Measurements from ENCODE around the gene UNC119B. TPM values are rescaled to one million over a fixed set of nuclear protein-coding genes. Genes with fewer than 3 reads are reported as not detected.
A peak's percentile ranks its signal among the peaks of the same experiment; 100 is the strongest.

Gene UNC119B
- total RNA-seq, 3 donors from 2014 or later = 19.2 to 24.0 (median 22.0) TPM

GRCh38 chr12:120760349-120761254 lies 50.3 kb downstream of the UNC119B start:
- Histone ChIP-seq H3K9me3 (no peaks in the 10 kb centered on the region), H3K36me3 (no peaks in the 10 kb centered on the region), H3K27ac (peak overlapping the region; percentile 54 to 73), H3K4me3 (no peak overlapping the region), H3K27me3 (no peaks in the 10 kb centered on the region), H3K4me1 (no peaks in the 10 kb centered on the region)
- DNase-seq (ENCODE audit: low spot score in 2 of 2) = no peak
- intact Hi-C loops (cut with DNase I; ENCODE audit: low total_unique reads) = no loop called here
- TF ChIP-seq CTCF (IDR thresholded peaks at IDR 0.05) (no peak), POLR2AphosphoS5 (IDR thresholded peaks at IDR 0.05) (no peak)

GRCh38 chr12:120761519-120761934 lies 51.3 kb downstream of the UNC119B start:
- intact Hi-C loops (cut with DNase I; ENCODE audit: low total_unique reads) = no loop called here
- Histone ChIP-seq H3K27ac (peak overlapping the region; percentile 54 to 73), H3K27me3 (no peaks in the 10 kb centered on the region), H3K9me3 (no peaks in the 10 kb centered on the region), H3K36me3 (no peaks in the 10 kb centered on the region), H3K4me3 (peak overlapping the region in 1 of 3 donors; percentile 25), H3K4me1 (no peaks in the 10 kb centered on the region)
- TF ChIP-seq CTCF (IDR thresholded peaks at IDR 0.05) (no peak), POLR2A (IDR thresholded peaks at IDR 0.05) (no peak), POLR2AphosphoS5 (IDR thresholded peaks at IDR 0.05) (no peak)
- DNase-seq (ENCODE audit: low spot score in 2 of 2) = peak in 1 of 2 donors; percentile 48

- intact Hi-C loops (cut with DNase I; ENCODE audit: low total_unique reads) = no loop called here
- Histone ChIP-seq H3K4me3 (peak overlapping the region in 1 of 3 donors; percentile 25), H3K36me3 (no peaks in the 10 kb centered on the region), H3K9me3 (no peaks in the 10 kb centered on the region), H3K27me3 (no peaks in the 10 kb centered on the region), H3K4me1 (no peaks in the 10 kb centered on the region), H3K27ac (peak overlapping the region; percentile 54 to 73)
- DNase-seq (ENCODE audit: low spot score in 2 of 2) = no peak
- TF ChIP-seq CTCF (IDR thresholded peaks at IDR 0.05) (no peak), POLR2A (IDR thresholded peaks at IDR 0.05) (no peak), POLR2AphosphoS5 (IDR thresholded peaks at IDR 0.05) (no peak)
Observed at GRCh38 chr12:120762086-120762485, 51.8 kb downstream of the UNC119B start.

- Histone ChIP-seq H3K27ac (no peak overlapping the region), H3K4me1 (no peaks in the 10 kb centered on the region), H3K4me3 (no peak overlapping the region), H3K27me3 (no peaks in the 10 kb centered on the region), H3K9me3 (no peaks in the 10 kb centered on the region), H3K36me3 (no peaks in the 10 kb centered on the region)
- intact Hi-C loops (cut with DNase I; ENCODE audit: low total_unique reads) = no loop called here
- no peak for DNase-seq (ENCODE audit: low spot score in 2 of 2)
- TF ChIP-seq POLR2AphosphoS5 (IDR thresholded peaks at IDR 0.05) (no peak), CTCF (IDR thresholded peaks at IDR 0.05) (no peak), POLR2A (IDR thresholded peaks at IDR 0.05) (no peak)
Observed at GRCh38 chr12:120763250-120763649, 53.0 kb downstream of the UNC119B start.

GRCh38 chr12:120764816-120765215 lies 54.6 kb downstream of the UNC119B start:
- Histone ChIP-seq H3K9me3 (no peaks in the 10 kb centered on the region), H3K27me3 (no peaks in the 10 kb centered on the region), H3K27ac (no peak overlapping the region), H3K4me1 (no peaks in the 10 kb centered on the region), H3K4me3 (no peak overlapping the region), H3K36me3 (no peaks in the 10 kb centered on the region)
- no peak for TF ChIP-seq POLR2A (IDR thresholded peaks at IDR 0.05)
- TF ChIP-seq CTCF (IDR thresholded peaks at IDR 0.05) = no peak
- no peak for TF ChIP-seq POLR2AphosphoS5 (IDR thresholded peaks at IDR 0.05)
- DNase-seq (ENCODE audit: low spot score in 2 of 2) = no peak
- intact Hi-C loops (cut with DNase I; ENCODE audit: low total_unique reads) = no loop called here
